ENCODE data around the gene ZSCAN20.

DNA sequence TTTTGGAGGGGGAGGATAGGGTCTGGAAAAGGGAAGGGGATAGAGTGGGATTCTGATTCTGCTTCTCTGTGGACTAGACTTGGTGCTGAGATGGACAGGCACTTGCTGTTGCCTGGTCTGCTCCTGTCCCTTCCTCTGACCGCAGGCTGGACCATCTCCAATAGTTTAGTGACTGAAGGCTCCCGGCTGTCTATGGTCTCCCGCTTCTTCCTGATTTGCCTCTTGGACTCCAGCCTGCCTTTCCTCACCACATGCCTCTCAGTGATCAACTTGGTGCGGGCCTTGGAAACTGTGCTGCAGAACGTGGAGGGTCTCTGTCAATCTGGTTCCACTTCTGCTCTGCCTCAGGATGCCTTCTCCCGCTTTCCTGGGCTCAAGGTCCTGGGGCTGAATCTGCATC lies 6.3 kb upstream of the ZSCAN20 start:
- TF ChIP-seq SIN3A (IDR thresholded peaks at IDR 0.05; ENCODE audit: borderline replicate concordance, insufficient read depth, low read length) (no peak), TAF1 (IDR thresholded peaks at IDR 0.05; ENCODE audit: borderline replicate concordance, insufficient read depth, low read length) (no peak), REST (IDR thresholded peaks at IDR 0.05; ENCODE audit: insufficient read depth in 1 of 2, low read depth in 2 of 2, low read length in 2 of 2) (no peak), POLR2AphosphoS5 (IDR thresholded peaks at IDR 0.05; ENCODE audit: low read depth, low read length) (no peak)
